ENCODE measurements around the gene PRKAG2. TPM values are rescaled to one million over a fixed set of nuclear protein-coding genes. Genes with fewer than 3 reads are reported as not detected.

Gene PRKAG2
- total RNA-seq, 1 donor from 2014 or later = 20.6 TPM

- H3K36me3 Mint-ChIP-seq (ENCODE audit: insufficient read depth) = no peaks in the 10 kb centered on the region
- H3K27ac Mint-ChIP-seq = no peak overlapping the region
- H3K27me3 Mint-ChIP-seq = no peaks in the 10 kb centered on the region
Measured at GRCh38 chr7:151924001-151924400, 47.1 kb upstream of the PRKAG2 start.

GRCh38 chr7:151923097-151923876, 46.4 kb upstream of the PRKAG2 start:
- peaks cover 18% of the 10 kb centered on the region for H3K4me1 Mint-ChIP-seq (ENCODE audit: low read depth)
- no peak overlapping the region for H3K4me3 Mint-ChIP-seq (ENCODE audit: low read depth)
- no peaks in the 10 kb centered on the region for H3K36me3 Mint-ChIP-seq (ENCODE audit: insufficient read depth)
- peaks cover 4% of the 10 kb centered on the region for H3K27me3 Mint-ChIP-seq
- H3K9me3 Mint-ChIP-seq (ENCODE audit: low read depth) = peaks cover 3% of the 10 kb centered on the region
- DNase-seq (ENCODE audit: low spot score, unreplicated experiment) = no peak
- H3K27ac Mint-ChIP-seq = no peak overlapping the region
- TF ChIP-seq CTCF (IDR thresholded peaks at IDR 0.05; ENCODE audit: unreplicated experiment) = no peak

More at GRCh38 chr7:151924001-151924400, 47.1 kb upstream of the PRKAG2 start:
- Mint-ChIP-seq H3K9me3 (ENCODE audit: low read depth) (peaks cover 3% of the 10 kb centered on the region), H3K4me1 (ENCODE audit: low read depth) (peaks cover 13% of the 10 kb centered on the region), H3K4me3 (ENCODE audit: low read depth) (no peak overlapping the region)
- no peak for TF ChIP-seq CTCF (IDR thresholded peaks at IDR 0.05; ENCODE audit: unreplicated experiment)
- no peak for DNase-seq (ENCODE audit: low spot score, unreplicated experiment)

- no peak overlapping the region for H3K4me3 Mint-ChIP-seq (ENCODE audit: low read depth)
- H3K27ac Mint-ChIP-seq = no peak overlapping the region
- H3K36me3 Mint-ChIP-seq (ENCODE audit: insufficient read depth) = no peaks in the 10 kb centered on the region
- no peak for TF ChIP-seq CTCF (IDR thresholded peaks at IDR 0.05; ENCODE audit: unreplicated experiment)
- no peak for DNase-seq (ENCODE audit: low spot score, unreplicated experiment)
- peaks cover 24% of the 10 kb centered on the region for H3K4me1 Mint-ChIP-seq (ENCODE audit: low read depth)
- peaks cover 3% of the 10 kb centered on the region for H3K9me3 Mint-ChIP-seq (ENCODE audit: low read depth)
- H3K27me3 Mint-ChIP-seq = peaks cover 4% of the 10 kb centered on the region
Measured at GRCh38 chr7:151921451-151921850, 44.5 kb upstream of the PRKAG2 start.

- no peak overlapping the region for H3K4me3 Mint-ChIP-seq (ENCODE audit: low read depth)
- no peak for DNase-seq (ENCODE audit: low spot score, unreplicated experiment)
- H3K36me3 Mint-ChIP-seq (ENCODE audit: insufficient read depth) = no peaks in the 10 kb centered on the region
- H3K27me3 Mint-ChIP-seq = peaks cover 4% of the 10 kb centered on the region
- H3K27ac Mint-ChIP-seq = no peak overlapping the region
- TF ChIP-seq CTCF (IDR thresholded peaks at IDR 0.05; ENCODE audit: unreplicated experiment) = no peak
- H3K4me1 Mint-ChIP-seq (ENCODE audit: low read depth) = peaks cover 20% of the 10 kb centered on the region
- peaks cover 3% of the 10 kb centered on the region for H3K9me3 Mint-ChIP-seq (ENCODE audit: low read depth)
Measured at GRCh38 chr7:151920488-151920887, 43.6 kb upstream of the PRKAG2 start.

GRCh38 chr7:151919595-151919994, 42.7 kb upstream of the PRKAG2 start:
- peaks cover 4% of the 10 kb centered on the region for H3K27me3 Mint-ChIP-seq
- DNase-seq (ENCODE audit: low spot score, unreplicated experiment) = no peak
- peaks cover 17% of the 10 kb centered on the region for H3K4me1 Mint-ChIP-seq (ENCODE audit: low read depth)
- no peak for TF ChIP-seq CTCF (IDR thresholded peaks at IDR 0.05; ENCODE audit: unreplicated experiment)
- peaks cover 4% of the 10 kb centered on the region for H3K9me3 Mint-ChIP-seq (ENCODE audit: low read depth)
- no peak overlapping the region for H3K27ac Mint-ChIP-seq
- H3K36me3 Mint-ChIP-seq (ENCODE audit: insufficient read depth) = peaks cover 2% of the 10 kb centered on the region
- H3K4me3 Mint-ChIP-seq (ENCODE audit: low read depth) = no peak overlapping the region
